Stimulated activated CD8-positive, alpha-beta memory T cell treated with anti-CD3 and anti-CD28 coated beads, Interleukin-12 subunit alpha, Interleukin-12 subunit beta, amount 100 ng/mL, for 24 hours (primary cell): ENCODE measurements around the gene TM4SF20.
"Not testable (repeated sequence)": the region's sequence is repeated elsewhere in the genome, so short reads cannot be mapped to it uniquely, and the experiment has no call there.

Experiments
- DNase-seq: peaks from one replicate; pipeline ENCODE4 v3.0.0-alpha.2; 2020; ENCODE audit errors: extremely low read depth

TM4SF20 gene

DNA sequence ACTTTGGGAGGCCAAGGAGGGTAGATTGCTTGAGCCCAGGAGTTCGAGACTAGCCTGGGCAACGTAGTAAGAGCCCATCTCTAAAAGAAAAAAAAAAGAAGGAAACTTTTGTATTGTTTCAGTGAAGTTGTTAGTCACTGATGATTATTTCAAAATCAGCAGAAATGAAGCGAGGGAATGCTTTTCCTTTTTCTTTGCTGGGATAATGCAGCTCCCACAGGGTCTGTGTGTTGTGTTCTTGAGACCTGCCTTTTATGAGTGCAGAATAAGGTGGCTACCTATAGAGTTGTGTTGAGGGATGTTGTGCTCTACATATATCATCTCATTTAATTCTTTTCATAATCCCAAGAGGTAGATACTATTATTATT is 11.7 kb downstream of the TM4SF20 start:
- no peak for DNase-seq

DNA sequence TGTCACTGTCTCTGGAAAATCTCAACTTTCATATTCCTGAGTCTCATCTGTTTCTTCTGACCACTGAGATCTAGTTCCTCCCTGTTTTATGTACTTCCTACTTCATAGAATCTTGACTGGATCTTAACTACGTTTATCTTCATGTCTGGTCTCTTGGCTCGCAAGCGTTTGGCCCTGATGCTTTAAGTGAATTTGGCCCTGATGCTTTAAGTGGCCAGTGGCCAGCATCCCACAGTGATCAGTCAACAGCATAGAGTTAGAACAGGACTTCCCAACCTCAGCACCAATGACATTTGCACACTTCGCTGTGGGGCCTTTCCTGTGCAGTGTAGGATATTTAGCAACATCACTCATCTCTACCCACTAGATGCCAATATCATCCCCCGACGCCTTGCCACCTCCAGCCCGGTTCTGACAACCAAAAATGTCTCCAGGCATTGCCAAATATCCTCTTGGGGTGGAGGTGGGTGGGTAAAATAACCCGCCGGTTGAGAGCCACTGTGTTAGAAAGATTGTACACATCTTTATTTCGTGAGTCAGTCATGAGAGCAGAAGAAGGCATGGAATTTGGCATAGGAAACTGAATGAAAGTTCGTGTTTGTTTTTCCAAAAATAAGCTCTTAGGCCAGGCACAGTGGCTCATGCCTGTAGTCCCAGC is 12.2 kb downstream of the TM4SF20 start:
- DNase-seq = no peak

DNA sequence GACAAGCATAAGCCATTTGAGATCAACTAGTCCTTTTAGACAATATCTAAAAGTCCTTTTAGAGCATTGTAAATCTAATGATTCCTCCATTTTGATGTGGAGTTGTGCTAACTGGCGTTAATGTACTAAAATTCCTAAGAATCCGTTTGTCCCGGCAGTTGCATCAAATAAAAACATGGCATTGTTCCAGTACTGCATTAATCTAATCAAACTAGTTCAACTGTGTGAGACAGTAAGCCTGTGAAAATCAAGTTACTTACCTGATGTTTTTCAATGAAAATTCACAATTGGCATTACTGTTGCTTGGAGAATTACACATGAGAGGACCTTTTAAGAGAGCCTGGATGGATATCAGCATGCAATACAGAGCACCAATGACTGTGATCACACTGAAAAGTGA is 13.3 kb downstream of the TM4SF20 start:
- DNase-seq = no peak

DNA sequence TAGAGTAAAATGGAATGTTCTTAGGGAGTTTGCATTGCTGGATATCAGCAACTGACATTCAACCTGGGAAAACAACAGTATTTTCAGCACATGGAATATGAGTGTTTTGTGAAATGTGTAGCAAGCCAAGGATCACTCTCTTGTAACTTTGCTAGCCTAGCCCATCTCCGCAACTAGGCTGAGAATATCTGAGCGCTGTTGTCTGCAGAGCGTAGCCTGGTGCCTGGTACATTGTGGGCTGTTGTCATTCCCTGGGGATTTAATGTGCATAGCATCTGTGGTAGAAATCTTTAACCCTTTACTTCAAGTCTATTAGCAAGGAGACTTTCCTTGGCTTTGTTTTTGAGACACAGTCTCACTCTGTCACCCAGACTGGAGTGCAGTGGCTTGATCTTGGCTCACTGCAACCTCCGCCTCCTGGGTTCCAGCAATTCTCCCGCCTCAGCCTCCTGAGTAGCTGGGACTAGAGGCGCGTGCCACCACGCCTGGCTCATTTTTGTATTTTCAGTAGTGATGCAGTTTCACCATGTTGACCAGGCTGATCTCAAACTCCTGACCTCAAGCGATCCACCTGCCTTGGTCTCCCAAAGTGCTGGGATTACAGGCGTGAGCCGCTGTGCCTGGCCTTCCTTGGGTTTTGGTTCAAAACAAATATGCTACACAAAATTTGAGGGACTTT is 14.4 kb downstream of the TM4SF20 start:
- not testable (repeated sequence) for DNase-seq

DNA sequence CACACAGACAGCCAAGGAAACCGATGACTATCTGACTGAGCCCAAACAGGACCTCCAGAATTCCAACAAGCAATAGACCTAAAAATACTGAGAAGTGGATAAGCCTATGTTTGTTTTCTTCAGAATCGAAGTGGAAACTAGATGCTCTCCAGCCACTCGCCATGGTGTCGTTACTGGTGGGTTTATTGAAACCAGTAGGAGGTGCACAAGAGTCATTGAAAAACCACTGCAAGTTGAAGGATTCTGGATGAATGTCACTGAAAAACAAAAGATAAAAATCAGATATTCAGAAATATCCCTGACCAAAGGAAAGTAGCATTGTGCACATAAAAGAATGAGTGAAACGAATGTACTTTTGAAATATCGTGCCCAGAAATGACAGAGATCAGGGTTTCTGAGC is 15.3 kb downstream of the TM4SF20 start:
- no peak for DNase-seq

DNA sequence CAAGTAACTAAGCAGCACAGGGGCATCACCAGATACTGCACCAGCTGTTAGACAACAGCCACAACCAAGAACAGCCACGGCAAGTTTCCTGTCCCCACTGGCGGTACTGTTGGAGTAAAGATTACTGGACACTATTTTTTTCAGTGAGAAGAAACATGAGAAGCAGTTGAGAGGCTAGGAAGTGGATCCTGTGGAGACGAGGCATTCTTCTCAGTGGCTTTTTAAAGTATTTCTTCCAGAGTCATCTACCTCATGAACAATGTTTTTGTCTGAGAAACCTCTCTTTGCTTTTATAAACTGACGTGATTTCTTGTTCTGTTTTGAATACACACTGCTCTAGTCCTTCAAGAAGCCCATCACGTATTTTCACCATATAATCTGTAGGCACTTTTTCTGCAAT is 18.8 kb downstream of the TM4SF20 start:
- DNase-seq = no peak

DNA sequence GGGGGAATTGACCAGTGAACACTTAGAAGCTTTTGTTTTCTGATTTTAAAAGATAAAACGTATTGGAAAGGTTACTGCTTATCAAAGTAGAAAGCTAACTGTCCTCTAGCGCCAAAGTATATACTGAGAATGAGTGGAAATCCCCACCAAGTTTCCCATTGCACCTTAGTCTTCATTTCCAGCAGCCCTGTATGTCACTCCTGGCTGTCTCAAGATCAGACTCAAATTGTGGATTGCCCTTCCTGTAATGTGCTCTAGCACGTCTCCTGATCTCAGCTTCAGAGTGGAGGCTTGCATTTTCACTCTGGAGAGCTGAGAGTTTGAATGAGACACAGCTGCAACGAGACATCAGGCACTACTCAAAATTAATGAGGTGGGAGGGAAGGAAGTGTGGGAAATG is 27.5 kb downstream of the TM4SF20 start:
- no peak for DNase-seq

DNA sequence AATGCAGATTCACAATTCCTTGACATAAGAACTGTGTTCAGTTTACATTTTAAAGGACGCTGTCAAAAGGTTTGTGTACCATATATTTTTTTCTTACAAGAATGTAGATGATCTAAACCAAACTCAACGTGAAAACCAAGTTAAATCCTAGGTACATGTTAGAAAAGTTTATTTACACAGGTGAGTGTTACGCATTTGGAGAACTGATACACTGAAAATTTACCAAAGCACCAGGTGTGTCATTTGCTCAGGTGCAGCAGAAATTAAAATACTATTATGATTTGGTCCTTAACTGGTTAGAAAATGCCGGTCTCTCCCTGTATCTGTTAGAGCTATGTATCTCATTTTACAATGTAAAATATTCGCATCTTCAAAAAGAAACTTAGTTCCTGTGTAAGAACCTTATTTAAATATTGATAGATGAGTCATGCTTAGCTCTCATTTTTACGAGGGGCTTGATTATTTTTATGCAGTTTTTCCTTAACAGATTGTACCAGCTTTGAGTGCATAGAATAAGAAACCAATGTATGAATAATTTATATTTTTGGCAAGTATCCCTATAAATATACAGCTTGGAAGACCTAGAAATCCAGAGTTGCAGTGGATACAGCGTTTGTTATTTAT is 29.0 kb downstream of the TM4SF20 start:
- no peak for DNase-seq

DNA sequence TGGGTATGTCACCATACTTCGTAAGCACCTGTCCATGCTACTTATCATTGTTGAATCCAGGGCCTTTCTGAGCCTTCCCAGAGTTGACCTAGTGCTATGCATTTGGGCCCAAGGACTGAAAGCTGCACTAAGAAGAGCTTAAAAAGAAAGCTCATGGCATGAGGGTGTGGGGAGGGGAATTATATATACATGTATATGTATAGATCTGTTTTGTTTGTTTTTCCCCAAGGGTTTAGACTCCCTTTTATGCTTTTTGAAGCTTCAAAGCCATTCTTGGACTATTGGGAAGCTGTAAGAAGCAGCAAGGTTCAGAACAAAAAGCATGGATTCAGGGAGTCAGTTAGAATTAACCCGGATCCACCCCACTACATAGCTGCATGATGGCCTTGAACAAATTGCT is 30.8 kb downstream of the TM4SF20 start:
- DNase-seq = no peak

DNA sequence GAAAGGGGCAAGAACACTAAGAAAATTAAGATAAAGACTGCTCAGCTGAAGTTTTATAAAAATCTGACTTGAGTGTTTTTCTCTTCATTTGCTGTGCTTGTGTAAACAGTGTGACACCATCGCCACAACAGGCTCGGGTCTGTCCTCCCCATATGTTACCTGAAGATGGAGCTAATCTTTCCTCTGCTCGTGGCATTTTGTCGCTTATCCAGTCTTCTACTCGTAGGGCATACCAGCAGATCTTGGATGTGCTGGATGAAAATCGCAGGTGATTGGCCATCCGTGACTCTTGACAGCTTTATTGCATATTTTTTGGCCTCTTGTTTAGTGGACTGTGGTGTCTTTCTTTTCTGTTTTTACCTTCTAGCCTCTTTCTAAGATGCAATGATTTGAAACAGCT is 32.0 kb downstream of the TM4SF20 start:
- no peak for DNase-seq

DNA sequence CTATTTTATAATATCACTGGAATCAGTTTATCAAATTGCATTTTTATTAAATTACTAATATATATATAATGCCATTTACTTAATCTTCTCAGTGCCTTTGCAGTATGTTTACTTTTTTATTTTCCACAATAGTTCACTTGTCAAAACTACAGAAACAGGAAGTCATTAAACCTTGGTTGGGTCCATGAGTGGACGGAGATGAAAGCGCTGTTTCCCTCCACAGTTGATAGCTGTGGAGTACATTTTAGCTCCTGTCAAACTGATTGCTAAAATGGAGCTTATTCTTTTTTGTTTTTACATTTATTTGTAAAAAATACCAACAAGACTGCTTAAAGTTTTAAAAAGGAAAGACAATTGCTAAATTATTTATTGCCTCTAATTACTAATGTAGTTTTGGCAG is 34.9 kb downstream of the TM4SF20 start:
- DNase-seq = no peak

DNA sequence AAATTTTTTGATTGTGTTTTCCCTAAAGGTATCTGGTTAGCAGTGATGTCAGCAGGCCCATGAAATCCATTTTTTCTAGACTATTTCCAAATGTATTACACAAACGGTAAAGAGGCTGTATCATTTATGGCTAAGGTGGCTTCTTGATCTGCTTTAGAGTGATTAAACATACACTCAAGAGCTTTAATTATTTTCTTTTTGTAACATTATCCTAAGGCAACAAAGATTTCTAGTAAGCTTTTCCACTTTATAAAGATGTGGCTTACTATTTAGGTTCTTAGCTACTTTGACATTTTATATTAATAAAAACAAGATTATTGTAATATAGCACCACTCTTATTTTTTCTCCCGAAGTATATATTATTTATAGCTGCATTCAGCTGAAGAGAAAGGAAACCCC is 37.6 kb downstream of the TM4SF20 start:
- DNase-seq = no peak

DNA sequence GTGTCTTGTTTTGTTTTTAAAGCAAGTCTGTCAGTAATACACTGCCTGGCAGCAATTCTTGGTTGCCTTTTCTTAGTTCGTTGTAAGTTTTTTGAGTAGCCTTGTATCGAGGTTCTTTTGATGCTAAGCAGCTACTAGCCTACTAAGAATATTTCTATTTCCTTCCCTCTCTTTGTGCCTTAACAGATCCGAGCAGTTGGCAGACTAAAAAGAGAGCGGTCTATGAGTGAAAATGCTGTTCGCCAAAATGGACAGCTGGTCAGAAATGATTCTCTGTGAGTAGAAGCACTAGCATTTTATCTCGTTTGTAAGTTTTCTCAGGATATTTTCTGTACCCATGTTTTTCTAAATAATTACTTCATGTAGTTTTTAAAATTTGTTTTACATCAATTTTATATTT is 39.0 kb downstream of the TM4SF20 start:
- no peak for DNase-seq

DNA sequence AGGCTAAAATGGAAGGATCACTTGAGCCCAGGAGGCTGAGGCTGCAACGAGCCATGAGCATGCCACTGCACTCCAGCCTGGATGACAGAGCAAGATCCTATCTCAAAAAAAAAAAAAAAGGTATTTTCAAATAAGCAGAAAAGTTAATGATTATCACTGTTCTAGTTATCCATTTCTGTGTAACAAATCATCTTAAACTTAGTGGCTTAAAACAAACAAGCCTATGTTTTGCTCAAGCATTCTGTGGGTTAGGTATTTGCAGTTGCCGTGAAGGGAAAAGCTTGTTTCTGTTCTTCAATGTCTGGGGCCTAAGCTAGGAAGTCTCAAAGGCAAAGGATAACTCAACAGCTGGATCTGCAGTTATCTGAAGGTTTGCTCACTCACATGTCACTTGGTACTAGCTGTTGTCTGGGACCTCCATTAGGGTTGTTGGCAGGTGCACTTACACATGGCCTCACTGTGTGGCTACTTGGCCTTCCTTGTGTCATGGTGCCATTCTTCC is 40.0 kb downstream of the TM4SF20 start:
- no peak for DNase-seq

DNA sequence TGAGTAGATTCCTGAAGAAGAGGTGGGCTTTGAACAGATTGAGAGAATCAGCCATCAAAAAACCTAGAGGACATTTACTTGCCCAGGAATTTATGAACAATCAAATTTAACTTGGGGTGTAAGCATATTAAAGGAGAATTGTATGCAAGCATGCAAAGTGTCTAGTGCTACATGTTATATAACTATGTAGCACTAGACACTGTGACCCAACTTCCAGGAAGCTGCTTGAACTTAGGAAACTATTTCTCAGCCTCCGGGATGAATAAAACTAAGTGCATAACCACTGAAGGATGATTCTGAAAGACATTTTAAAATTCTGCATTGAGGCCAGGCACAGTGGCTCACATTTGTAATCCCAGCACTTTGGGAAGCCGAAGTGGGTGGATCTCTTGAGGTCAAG is 41.7 kb downstream of the TM4SF20 start:
- DNase-seq = no peak

DNA sequence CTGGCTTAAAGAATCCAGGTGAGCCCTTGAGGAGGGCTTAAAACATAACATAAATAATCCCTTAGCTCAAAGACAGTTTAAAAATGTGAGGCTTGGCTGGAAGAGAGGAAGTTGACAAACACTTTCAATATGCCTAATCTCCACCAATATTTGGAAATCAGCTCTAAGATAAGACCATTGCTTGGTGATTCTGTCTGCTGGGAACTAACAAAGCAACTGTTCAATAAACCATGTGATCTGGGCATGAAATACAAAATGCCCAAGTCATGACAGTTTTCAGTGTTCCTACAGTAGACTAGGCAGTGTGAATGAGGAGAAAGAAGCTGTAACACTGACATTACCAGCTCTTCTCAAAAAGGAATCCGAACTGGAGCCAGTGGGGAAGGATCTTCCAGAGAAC is 43.4 kb downstream of the TM4SF20 start:
- DNase-seq = no peak

DNA sequence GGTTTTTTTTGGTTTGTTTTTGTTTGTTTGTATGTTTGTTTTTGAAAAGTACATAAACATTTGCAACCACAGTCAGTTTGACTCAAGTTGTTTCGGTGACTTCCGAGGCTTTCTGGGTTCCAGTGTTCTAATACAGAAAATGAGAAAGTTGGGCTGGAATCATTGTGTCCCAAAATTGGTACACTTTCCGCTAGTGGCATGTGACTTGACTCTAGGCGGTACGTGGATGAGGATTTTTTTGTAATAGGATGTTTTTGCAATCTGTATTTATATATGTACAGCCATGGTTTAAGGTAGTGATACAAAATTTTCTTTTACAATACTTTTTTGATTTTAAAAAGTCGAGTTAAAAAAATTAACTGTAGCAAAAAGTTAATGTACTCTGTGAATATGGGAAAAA is 52.3 kb downstream of the TM4SF20 start:
- no peak for DNase-seq

DNA sequence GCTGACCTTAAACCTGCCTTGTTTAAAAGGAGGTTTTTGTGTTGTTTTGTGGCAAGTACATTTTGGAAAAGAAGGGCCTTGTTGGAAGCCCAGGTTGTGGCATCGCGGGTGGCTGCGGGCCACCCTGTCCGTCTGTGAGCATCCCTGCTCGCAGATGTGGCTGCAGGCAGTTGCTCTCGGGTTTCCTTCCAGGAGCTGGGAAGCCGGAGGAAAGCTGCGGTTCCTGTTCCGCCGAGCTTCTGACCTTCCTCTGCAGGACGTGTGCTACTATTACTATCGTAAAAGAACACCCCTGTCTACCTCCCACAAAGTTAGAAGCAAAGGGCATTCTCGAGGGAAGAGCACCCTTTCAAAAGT is 53.3 kb downstream of the TM4SF20 start:
- no peak for DNase-seq

DNA sequence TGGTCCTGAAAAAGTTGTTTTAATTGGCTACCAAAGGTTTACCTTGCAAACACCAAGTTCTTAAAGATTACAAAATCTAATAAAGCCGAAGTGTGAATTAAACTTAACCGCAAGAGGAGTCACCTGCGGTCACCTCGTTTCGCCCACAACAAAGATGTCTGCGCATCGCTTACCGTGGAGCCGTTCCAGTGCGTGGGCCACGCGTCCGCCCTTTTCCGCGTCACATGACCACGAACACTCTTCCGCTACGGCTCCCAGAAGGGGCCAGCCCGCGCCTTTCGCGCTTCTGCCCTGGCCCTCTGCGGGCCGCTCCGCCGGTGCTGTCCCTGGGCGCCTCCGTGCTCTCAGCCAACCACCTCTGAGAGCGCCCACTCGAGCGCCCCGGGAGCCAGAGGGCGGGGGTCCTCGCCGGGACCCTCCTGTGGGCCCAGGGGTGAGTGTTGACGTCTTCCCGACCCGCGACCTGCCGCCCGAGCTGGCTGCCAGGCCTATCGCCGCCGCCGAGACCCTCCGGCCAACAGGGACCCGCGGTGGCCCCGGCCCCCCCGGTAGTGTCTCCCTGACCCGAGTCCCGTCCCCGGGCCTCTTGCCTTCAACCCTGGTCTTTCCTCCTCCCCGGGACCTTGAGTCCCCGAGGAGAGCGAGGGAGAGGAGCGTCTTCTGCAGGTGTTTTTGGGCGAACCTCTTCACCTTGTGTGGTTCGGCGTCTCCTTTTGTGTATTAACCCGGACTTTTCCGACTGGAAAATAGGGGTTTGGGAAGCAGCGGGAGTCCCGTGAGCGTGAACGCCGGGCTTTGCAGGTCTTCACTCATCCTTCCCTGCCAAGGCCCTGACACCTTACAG is 53.9 kb downstream of the TM4SF20 start, which contains the start of gene MFF:
Gene MFF (plus strand): TSS at position 257 of the 844 bp plus-strand sequence. CDS start 5,415 bp downstream, outside the sequence.
- peak; percentile 87 for DNase-seq

DNA sequence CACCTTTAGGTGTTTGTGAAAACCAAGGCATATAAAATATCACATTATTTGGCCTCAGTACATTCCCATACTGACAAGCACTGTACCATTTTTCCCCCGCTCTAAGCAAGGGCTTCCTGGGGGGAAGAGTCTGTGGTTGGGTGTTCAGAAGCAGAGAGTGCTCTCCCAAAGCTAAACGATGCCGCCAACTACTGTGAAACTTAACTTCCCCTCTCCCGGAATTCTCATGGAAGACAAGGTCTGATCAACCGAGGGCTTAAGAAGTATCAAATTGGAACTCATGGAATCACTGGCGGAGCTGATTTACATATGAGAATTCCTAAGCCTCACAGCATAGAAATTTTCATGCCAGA is 54.5 kb downstream of the TM4SF20 start:
- no peak for DNase-seq

DNA sequence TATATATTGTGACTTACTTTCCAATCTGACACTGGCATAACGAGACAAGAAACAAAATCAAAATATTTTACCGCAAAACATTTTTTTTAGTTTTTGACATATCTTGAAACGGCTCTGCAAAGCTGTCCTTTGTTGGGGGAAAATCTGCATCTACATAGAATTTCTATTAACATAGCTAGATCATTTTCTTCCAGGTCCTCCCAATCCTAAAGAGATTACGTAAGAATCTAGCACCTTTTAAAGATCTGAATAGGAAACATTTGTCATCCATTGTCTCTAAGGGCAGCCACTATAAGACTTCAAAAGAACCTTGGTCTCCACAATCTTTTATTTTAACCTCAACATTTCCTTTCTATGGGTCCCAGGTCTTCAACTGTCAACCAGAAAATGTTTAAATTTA is 55.3 kb downstream of the TM4SF20 start:
- DNase-seq = no peak

DNA sequence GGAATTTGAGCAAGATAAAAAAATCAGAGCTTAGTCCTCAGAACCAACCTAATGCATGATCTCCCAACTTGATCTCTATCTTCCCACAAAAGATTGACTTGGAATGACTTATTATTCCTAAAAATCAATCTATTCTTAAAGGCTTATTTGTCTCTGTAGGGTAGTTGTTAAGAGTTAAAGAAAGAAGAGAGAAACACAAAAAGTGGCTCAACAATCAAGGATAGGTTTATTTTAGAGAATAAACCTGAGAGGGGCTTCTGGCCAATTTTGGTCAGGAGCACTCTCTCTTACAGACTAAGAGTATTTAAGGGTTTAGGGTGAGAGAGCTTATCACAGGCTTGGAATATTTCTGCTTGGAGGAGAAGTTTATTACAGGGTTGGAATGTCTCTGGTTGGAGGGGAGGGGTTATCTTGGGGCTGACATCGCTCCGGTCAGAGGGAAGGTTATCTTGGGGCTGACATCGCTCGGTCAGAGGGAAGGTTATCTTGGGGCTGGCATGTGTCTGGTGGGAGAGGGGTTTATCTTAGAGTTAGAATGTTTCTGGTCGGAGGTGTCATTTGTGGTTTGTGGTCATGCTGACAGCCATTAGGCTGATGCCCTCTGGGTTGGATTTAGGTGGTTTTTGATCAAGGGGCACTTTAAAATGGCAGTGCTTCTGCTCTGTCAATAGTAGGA is 56.4 kb downstream of the TM4SF20 start:
- no peak for DNase-seq
